Measurements from ENCODE around the gene IQGAP2.

The IQGAP2 gene

DNA sequence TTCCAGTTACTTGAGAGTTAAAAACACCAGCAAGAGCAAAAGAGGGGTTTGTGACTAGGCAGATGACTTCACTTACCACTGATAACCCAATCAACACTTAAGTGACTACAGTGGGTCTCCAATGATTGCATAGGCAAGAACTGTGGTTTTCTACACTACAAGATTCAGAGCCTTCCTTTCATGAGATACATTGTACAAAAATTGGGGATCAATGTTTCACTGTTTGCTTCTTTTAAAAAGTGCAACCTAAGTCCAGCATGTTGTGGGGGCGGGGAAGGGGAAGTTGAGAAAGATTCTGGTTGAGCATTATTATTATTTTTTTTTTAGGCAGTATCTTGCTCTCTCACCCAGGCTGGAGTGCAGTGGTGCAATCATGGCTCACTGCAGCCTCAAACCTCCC is 3.6 kb downstream of the IQGAP2 start:
- in situ Hi-C loops (cut with HindIII; ENCODE audit: low sequenced_read_pairs): no loop called here
- DNase-seq (ENCODE audit: low read depth): no peak
- no peak overlapping the region for H3K4me3 ChIP-seq (ENCODE audit: low read depth, low read length)
- TF ChIP-seq, protein P1, sequence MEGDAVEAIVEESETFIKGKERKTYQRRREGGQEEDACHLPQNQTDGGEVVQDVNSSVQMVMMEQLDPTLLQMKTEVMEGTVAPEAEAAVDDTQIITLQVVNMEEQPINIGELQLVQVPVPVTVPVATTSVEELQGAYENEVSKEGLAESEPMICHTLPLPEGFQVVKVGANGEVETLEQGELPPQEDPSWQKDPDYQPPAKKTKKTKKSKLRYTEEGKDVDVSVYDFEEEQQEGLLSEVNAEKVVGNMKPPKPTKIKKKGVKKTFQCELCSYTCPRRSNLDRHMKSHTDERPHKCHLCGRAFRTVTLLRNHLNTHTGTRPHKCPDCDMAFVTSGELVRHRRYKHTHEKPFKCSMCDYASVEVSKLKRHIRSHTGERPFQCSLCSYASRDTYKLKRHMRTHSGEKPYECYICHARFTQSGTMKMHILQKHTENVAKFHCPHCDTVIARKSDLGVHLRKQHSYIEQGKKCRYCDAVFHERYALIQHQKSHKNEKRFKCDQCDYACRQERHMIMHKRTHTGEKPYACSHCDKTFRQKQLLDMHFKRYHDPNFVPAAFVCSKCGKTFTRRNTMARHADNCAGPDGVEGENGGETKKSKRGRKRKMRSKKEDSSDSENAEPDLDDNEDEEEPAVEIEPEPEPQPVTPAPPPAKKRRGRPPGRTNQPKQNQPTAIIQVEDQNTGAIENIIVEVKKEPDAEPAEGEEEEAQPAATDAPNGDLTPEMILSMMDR (IDR thresholded peaks at IDR 0.05; ENCODE audit: low read depth, low read length, missing control alignments): no peak

DNA sequence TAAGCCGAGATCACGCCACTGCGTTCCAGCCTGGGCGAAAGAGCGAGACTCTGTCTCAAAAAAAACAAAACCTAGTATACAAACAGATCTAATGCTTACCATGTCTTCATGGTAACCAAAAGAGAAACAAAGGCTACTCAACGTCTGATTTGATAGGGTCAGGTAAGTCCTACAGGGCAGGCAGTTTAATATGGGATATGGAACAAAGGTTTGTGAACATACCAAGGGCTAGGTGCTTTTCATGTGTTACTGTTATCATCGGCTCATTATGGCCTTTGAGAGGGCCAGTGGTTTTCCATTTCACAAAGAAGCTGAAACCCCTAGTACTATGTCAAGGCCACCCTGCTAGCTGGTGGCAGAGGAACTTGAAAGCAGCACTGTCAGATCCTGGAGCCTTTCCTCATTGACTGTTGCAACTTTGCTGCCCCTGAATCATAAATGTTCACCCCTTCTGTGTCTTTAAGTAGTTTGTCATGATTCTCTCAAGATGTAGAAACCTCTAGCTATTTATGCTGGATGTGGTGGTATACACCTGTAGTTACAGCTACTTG is 5.1 kb downstream of the IQGAP2 start:
- no peak for DNase-seq (ENCODE audit: low read depth)
- in situ Hi-C loops (cut with HindIII; ENCODE audit: low sequenced_read_pairs): no loop called here
- H3K4me3 ChIP-seq (ENCODE audit: low read depth, low read length): no peak overlapping the region
- TF ChIP-seq, protein P1 (IDR thresholded peaks at IDR 0.05; ENCODE audit: low read depth, low read length, missing control alignments): no peak

DNA sequence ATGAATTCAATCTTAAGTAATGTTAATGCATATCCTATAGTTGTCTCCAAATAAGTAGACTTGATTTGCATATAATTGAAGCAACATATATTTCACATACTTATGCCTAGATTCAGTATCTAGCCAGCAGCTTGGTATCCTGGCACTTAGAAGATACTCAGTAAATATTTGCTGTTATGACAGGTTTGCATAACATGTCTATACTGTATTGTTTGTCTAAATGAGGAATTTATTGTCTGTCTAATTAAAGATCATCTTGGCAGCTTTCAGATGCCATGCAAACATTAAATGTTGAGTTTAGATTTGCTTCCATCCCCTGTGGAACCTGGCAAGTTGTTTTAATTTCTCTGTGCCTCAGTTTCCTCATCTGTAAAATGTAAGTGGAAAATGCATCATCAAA is 9.4 kb downstream of the IQGAP2 start:
- no peak for DNase-seq (ENCODE audit: low read depth)
- TF ChIP-seq, protein P1 (IDR thresholded peaks at IDR 0.05; ENCODE audit: low read depth, low read length, missing control alignments): no peak
- H3K4me3 ChIP-seq (ENCODE audit: low read depth, low read length): no peak overlapping the region
- in situ Hi-C loops (cut with HindIII; ENCODE audit: low sequenced_read_pairs): no loop called here

DNA sequence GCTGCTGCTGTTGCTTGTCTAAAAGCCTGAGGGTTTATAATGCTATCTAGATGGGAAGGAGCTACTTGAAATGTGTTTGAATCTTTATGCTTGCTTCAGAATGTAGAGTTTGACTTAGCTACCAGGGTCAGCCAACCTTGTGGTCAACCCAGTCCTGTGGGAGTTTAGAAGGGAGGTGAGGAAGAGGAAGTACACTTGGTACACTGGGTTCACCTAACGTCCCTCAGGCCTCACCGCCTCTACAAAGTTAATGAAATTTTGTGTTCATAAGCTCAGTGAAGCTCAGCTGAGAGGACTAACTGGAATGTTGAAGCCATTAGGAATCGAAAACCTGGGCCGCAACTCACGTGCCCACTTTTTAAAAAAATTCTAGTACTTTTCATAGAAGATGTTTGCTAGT is 10.7 kb downstream of the IQGAP2 start:
- TF ChIP-seq, protein P1 (IDR thresholded peaks at IDR 0.05; ENCODE audit: low read depth, low read length, missing control alignments): no peak
- DNase-seq (ENCODE audit: low read depth): no peak
- in situ Hi-C loops (cut with HindIII; ENCODE audit: low sequenced_read_pairs): no loop called here
- H3K4me3 ChIP-seq (ENCODE audit: low read depth, low read length): no peak overlapping the region

DNA sequence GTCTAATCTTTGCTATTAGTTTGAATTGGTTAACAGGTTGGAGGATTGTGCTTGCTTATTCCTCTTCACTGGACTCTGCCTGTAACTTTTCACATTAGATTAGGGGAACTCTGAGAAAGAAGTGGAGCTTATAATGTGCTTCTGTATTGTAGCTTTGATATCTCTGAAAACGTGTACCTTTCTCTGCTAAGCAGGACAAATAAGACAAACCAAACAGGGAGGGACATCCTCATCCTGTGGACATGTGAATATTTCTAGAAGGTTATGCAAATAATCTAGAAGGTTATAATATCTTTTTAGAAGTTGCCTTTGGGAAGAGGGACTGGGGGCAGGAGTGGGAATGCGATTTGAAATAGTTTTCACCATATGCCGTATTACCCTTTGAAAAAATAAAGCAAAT is 11.7 kb downstream of the IQGAP2 start:
- no peak overlapping the region for H3K4me3 ChIP-seq (ENCODE audit: low read depth, low read length)
- in situ Hi-C loops (cut with HindIII; ENCODE audit: low sequenced_read_pairs): no loop called here
- no peak for DNase-seq (ENCODE audit: low read depth)
- TF ChIP-seq, protein P1 (IDR thresholded peaks at IDR 0.05; ENCODE audit: low read depth, low read length, missing control alignments): no peak

DNA sequence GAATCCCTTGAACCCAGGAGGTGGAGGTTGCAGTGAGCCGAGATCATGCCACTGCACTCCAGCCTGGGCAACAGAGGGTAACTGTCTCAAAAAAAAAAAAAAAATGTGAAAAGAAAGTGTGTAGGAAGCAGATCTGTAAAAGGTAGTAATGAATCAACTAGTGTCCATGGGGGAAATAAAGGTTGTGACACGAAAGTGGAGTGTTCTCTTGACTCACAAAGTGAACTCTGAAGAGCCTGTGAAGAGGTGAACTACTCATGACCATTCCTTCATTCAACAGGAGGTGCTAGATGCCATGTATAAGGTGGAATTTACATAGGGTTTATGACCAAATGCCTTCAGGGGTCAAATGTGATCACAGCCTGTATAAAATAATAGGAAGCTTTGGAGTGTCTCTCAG is 12.8 kb downstream of the IQGAP2 start:
- no peak for DNase-seq (ENCODE audit: low read depth)
- in situ Hi-C loops (cut with HindIII; ENCODE audit: low sequenced_read_pairs): no loop called here
- no peak overlapping the region for H3K4me3 ChIP-seq (ENCODE audit: low read depth, low read length)
- TF ChIP-seq, protein P1 (IDR thresholded peaks at IDR 0.05; ENCODE audit: low read depth, low read length, missing control alignments): no peak

Data from astrocyte of the cerebellum (primary cell).